GM12801 (cell line): ENCODE results near the gene SHKBP1.

ENCODE experiments used
- TF ChIP-seq, protein P1 (sequence below): IDR thresholded peaks from one replicate; pipeline ENCODE4 v1.5.1; 2011; ENCODE audit warnings: control low read depth; ENCODE audit not compliant: insufficient read length; ENCODE audit errors: extremely low read depth

The SHKBP1 gene

GRCh38 chr19:40534148-40534547 is 42.5 kb upstream of the SHKBP1 start:
- TF ChIP-seq, protein P1, sequence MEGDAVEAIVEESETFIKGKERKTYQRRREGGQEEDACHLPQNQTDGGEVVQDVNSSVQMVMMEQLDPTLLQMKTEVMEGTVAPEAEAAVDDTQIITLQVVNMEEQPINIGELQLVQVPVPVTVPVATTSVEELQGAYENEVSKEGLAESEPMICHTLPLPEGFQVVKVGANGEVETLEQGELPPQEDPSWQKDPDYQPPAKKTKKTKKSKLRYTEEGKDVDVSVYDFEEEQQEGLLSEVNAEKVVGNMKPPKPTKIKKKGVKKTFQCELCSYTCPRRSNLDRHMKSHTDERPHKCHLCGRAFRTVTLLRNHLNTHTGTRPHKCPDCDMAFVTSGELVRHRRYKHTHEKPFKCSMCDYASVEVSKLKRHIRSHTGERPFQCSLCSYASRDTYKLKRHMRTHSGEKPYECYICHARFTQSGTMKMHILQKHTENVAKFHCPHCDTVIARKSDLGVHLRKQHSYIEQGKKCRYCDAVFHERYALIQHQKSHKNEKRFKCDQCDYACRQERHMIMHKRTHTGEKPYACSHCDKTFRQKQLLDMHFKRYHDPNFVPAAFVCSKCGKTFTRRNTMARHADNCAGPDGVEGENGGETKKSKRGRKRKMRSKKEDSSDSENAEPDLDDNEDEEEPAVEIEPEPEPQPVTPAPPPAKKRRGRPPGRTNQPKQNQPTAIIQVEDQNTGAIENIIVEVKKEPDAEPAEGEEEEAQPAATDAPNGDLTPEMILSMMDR: no peak

DNA sequence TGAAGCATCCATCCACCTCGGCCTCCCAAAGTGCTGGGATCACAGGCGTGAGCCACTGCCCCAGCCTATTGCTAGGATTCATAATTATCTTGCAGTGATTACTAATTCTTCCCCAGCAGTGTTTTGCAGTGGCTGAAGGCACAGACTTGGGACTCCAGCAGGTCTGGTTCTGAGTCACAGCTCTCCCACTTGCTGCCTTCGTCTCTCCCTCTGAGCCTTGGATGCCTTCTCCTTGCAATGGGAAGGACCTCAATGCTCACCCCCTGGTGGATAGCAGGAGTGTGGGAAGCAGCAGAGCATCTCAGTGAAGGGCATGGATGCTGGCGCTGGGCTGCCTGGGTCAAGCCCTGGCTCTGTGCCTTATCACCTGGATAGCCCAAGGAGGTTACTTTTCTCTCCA is 37.6 kb upstream of the SHKBP1 start:
- TF ChIP-seq, protein P1: no peak

DNA sequence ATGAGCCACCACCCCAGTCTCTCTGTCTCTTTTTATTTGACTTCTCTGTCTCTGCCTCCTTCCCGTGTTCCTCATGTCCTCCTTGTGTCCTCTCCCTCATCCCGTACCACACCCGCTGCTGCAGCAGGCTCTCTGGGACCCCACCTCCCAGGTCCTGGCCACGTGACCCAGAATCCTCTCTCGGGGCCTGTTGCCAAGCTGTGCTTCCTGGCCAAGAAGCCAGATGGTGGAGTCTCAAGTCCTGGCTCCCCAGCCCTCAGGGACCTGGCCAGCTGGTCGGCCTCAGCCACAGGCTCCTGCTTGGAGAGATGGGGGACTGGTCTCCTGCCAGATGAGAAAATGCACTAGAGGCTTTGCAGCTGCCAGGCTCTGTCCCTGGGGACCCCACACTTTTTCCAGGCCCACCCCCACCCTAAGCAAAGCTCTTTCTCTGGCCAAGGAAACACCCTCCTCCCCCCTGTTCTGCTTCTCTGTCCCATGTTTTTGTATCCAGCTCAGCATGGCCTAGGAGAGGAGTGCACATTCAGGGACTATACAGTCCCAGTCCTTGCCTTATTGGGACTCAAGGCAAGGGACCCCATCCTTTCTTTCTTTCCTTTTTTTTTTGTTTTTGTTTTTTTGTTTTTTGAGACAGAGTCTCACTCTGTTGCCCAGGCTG is 34.3 kb upstream of the SHKBP1 start:
- TF ChIP-seq, protein P1: no peak

- TF ChIP-seq, protein P1: no peak
Measured at GRCh38 chr19:40543029-40543597, 33.6 kb upstream of the SHKBP1 start.

- TF ChIP-seq, protein P1: no peak
Measured at GRCh38 chr19:40547836-40548235, 28.8 kb upstream of the SHKBP1 start.

GRCh38 chr19:40549007-40549708 is 27.5 kb upstream of the SHKBP1 start:
- TF ChIP-seq, protein P1: no peak

- TF ChIP-seq, protein P1: no peak
Measured at GRCh38 chr19:40550951-40551350, 25.7 kb upstream of the SHKBP1 start.
